ENCODE measurements around the gene TEX14.
"Not testable (repeated sequence)": the region's sequence is repeated elsewhere in the genome, so short reads cannot be mapped to it uniquely, and the experiment has no call there.

Gene TEX14

GRCh38 chr17:58568044-58568799 is 123.6 kb downstream of the TEX14 start:
- no peak for DNase-seq (ENCODE audit: low read depth, low spot score)

- DNase-seq (ENCODE audit: low read depth, low spot score): no peak
Observed at GRCh38 chr17:58565389-58566311, 126.2 kb downstream of the TEX14 start.

- no peak for DNase-seq (ENCODE audit: low read depth, low spot score)
Observed at GRCh38 chr17:58564971-58565370, 126.9 kb downstream of the TEX14 start.

GRCh38 chr17:58564243-58564642 is 127.6 kb downstream of the TEX14 start:
- no peak for DNase-seq (ENCODE audit: low read depth, low spot score)

GRCh38 chr17:58560511-58560910 is 131.3 kb downstream of the TEX14 start:
- DNase-seq (ENCODE audit: low read depth, low spot score): no peak

GRCh38 chr17:58557981-58558380 is 133.9 kb downstream of the TEX14 start:
- no peak for DNase-seq (ENCODE audit: low read depth, low spot score)

GRCh38 chr17:58556833-58557250 is 135.0 kb downstream of the TEX14 start:
- DNase-seq (ENCODE audit: low read depth, low spot score): no peak

- DNase-seq (ENCODE audit: low read depth, low spot score): not testable (repeated sequence)
Observed at GRCh38 chr17:58555109-58555508, 136.7 kb downstream of the TEX14 start.

- no peak for DNase-seq (ENCODE audit: low read depth, low spot score)
Observed at GRCh38 chr17:58541249-58541648, 150.6 kb downstream of the TEX14 start.

- no peak for DNase-seq (ENCODE audit: low read depth, low spot score)
Observed at GRCh38 chr17:58539698-58540097, 152.1 kb downstream of the TEX14 start.

- DNase-seq (ENCODE audit: low read depth, low spot score): no peak
Observed at GRCh38 chr17:58538811-58539409, 152.9 kb downstream of the TEX14 start.

- no peak for DNase-seq (ENCODE audit: low read depth, low spot score)
Observed at GRCh38 chr17:58537266-58537665, 154.6 kb downstream of the TEX14 start.

- DNase-seq (ENCODE audit: low read depth, low spot score): no peak
Observed at GRCh38 chr17:58536542-58536941, 155.3 kb downstream of the TEX14 start.

- no peak for DNase-seq (ENCODE audit: low read depth, low spot score)
Observed at GRCh38 chr17:58535431-58535830, 156.4 kb downstream of the TEX14 start.

GRCh38 chr17:58534901-58535421 is 156.9 kb downstream of the TEX14 start:
- DNase-seq (ENCODE audit: low read depth, low spot score): no peak

GRCh38 chr17:58534331-58534730 is 157.5 kb downstream of the TEX14 start:
- DNase-seq (ENCODE audit: low read depth, low spot score): no peak

GRCh38 chr17:58533616-58534188 is 158.1 kb downstream of the TEX14 start:
- DNase-seq (ENCODE audit: low read depth, low spot score): no peak

- DNase-seq (ENCODE audit: low read depth, low spot score): no peak
Observed at GRCh38 chr17:58532555-58532951, 159.3 kb downstream of the TEX14 start.

- DNase-seq (ENCODE audit: low read depth, low spot score): no peak
Observed at GRCh38 chr17:58531661-58532554, 159.9 kb downstream of the TEX14 start.

- DNase-seq (ENCODE audit: low read depth, low spot score): no peak
Observed at GRCh38 chr17:58531122-58531521, 160.7 kb downstream of the TEX14 start.

- DNase-seq (ENCODE audit: low read depth, low spot score): no peak
Observed at GRCh38 chr17:58530655-58531054, 161.2 kb downstream of the TEX14 start.

Data from activated CD4-positive, CD25-positive, alpha-beta regulatory T cell treated with anti-CD3 and anti-CD28 coated beads, Interleukin-2, amount 50 U/mL, for 16 hours (primary cell).